ENCODE measurements around the gene NIPAL4.

NIPAL4 gene

DNA sequence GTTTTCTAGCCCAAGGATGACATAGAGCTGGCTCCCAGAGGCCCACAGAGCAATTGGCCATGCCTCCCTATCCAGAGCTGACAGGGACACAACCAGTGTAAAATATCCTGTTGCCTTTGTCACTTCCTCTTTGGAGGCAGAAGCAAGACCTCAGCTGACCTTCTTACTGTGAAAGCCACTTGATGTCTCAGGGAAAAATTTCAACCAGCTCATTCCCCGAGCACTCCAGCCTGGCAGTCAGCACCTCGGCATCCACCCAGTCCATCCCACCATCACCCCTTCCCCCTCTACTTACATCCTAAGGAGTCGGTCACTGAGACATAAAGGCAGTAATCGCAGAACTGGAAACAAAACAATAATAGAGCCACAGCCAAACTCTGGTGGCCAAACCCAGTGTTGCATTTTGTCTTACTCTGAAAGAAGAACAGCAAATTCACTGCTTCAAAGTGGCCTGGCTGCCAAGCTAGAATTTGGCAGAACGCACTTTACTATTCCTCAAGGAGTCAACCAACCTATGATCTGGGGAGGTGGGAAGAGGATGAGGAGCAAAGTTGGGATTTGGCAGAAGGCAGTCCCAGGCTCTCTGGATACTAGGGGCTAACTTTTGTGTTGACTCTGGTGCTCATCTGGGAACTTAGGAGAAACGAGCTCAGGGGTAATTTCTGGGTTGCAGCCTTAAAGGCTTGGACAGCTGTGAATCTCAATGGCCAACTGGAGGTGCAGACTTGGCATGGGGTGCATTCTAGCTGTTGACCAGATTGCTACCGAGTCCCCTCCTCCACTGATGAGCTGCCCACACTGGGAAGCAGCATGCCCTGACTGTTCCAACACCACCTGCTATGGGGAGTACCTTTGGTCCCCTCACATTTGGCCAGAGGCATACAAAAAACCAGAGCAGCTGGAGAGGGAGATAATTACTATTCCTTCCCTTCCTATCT lies 13.6 kb downstream of the NIPAL4 start:
- TF ChIP-seq, protein P1, sequence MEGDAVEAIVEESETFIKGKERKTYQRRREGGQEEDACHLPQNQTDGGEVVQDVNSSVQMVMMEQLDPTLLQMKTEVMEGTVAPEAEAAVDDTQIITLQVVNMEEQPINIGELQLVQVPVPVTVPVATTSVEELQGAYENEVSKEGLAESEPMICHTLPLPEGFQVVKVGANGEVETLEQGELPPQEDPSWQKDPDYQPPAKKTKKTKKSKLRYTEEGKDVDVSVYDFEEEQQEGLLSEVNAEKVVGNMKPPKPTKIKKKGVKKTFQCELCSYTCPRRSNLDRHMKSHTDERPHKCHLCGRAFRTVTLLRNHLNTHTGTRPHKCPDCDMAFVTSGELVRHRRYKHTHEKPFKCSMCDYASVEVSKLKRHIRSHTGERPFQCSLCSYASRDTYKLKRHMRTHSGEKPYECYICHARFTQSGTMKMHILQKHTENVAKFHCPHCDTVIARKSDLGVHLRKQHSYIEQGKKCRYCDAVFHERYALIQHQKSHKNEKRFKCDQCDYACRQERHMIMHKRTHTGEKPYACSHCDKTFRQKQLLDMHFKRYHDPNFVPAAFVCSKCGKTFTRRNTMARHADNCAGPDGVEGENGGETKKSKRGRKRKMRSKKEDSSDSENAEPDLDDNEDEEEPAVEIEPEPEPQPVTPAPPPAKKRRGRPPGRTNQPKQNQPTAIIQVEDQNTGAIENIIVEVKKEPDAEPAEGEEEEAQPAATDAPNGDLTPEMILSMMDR (conservative IDR thresholded peaks at IDR 0.05), result no peak
- TF ChIP-seq ZFX (IDR thresholded peaks at IDR 0.05), result no peak
- no peak overlapping the region for H3K27ac ChIP-seq

DNA sequence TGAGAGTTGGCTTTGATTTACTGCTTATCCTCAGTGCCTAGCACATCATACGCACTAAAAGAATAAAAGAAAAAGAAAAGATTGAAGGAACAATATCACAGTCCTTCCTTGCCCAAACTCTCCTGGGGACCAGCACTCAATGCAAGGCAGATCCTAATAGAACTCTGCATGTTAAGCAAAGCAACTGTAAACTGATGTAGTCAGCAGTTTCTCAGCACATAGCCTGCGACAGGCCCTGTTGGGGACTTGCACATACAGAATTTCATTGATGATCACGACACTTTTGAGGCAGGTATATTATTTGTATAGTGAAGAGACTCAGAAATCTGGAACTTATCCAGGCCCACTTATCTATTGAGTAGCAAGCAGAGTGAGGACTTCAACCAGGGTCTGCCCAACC lies 15.4 kb downstream of the NIPAL4 start:
- no peak overlapping the region for H3K27ac ChIP-seq
- TF ChIP-seq, protein P1 (conservative IDR thresholded peaks at IDR 0.05), result no peak
- no peak for TF ChIP-seq ZFX (IDR thresholded peaks at IDR 0.05)

- TF ChIP-seq, protein P1 (conservative IDR thresholded peaks at IDR 0.05), result peak; percentile 92
- no peak for TF ChIP-seq ZFX (IDR thresholded peaks at IDR 0.05)
- H3K27ac ChIP-seq, result no peak overlapping the region
Observed at GRCh38 chr5:157476702-157477408, 16.8 kb downstream of the NIPAL4 start.

GRCh38 chr5:157477814-157478494 lies 17.9 kb downstream of the NIPAL4 start:
- TF ChIP-seq, protein P1 (conservative IDR thresholded peaks at IDR 0.05), result no peak
- TF ChIP-seq ZFX (IDR thresholded peaks at IDR 0.05), result no peak
- no peak overlapping the region for H3K27ac ChIP-seq

DNA sequence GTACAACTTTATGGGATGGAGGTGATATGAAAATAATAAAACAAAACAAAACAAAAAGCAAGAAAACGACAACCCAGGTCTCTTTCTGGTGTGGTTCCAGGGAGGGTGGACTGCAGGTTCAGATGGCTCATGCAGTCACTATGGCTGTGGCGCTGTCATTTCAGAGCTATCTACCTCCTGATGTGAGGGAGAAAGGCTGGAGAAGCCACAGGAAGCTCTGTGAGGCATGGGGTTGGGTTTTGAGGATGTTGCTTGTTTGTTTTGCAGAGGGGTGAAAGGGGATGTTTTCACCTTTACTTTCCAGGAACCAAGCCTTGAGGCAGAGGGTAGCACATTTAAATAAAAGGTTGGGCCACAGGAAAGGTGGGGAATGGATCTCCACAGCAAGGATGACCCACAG lies 18.7 kb downstream of the NIPAL4 start:
- H3K27ac ChIP-seq, result no peak overlapping the region
- TF ChIP-seq, protein P1 (conservative IDR thresholded peaks at IDR 0.05), result no peak
- no peak for TF ChIP-seq ZFX (IDR thresholded peaks at IDR 0.05)

DNA sequence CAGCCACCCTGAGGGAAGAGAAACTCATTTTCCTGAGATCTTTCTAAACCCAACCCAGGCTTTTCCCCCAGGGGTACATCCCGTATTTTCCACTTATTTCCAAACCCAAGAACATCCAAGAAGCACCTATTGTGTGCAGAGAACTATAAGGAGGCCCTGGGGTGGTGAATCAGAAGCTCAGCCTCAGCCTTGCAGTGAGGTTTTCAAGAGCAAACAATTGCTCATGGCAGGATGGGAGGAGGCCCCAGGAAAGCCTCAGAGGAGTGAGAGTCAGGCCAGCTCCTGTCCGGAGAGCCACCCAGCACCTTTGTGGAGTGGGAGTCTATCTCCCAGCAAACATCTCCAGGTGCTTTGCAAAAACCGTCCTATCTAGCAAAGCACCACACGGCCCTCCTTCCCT lies 19.2 kb downstream of the NIPAL4 start:
- no peak for TF ChIP-seq ZFX (IDR thresholded peaks at IDR 0.05)
- TF ChIP-seq, protein P1 (conservative IDR thresholded peaks at IDR 0.05), result no peak
- H3K27ac ChIP-seq, result no peak overlapping the region
